Endodermal cell (in vitro differentiated cells): ENCODE results near the gene ELL2. TPM values are rescaled to one million over a fixed set of nuclear protein-coding genes. Genes with fewer than 3 reads are reported as not detected.
"Not testable (repeated sequence)": the region's sequence is repeated elsewhere in the genome, so short reads cannot be mapped to it uniquely, and the experiment has no call there.

Source experiments
- DNase-seq: peaks from one replicate; pipeline ENCODE4 v3.0.0-alpha.2; 2017
- H3K27ac ChIP-seq: 2 replicates; pipeline ENCODE4 v1.5.1; 2013; ENCODE audit warnings: mild to moderate bottlenecking, low read depth, low read length, moderate library complexity
- H3K27me3 ChIP-seq: 2 replicates; pipeline ENCODE4 v1.6.1; 2013; ENCODE audit warnings: mild to moderate bottlenecking, low read length, moderate library complexity; ENCODE audit not compliant: insufficient read depth, control insufficient read depth, poor library complexity, severe bottlenecking
- H3K36me3 ChIP-seq: 2 replicates; pipeline ENCODE4 v1.7.0; 2013; ENCODE audit warnings: mild to moderate bottlenecking, low read length, moderate library complexity; ENCODE audit not compliant: control insufficient read depth, insufficient read depth
- H3K4me1 ChIP-seq: one replicate; pipeline ENCODE4 v1.7.0; 2013; ENCODE audit warnings: low read length; ENCODE audit not compliant: control insufficient read depth, insufficient read depth
- H3K4me3 ChIP-seq: 2 replicates; pipeline ENCODE4 v1.5.1; 2013; ENCODE audit warnings: mild to moderate bottlenecking, low read length, moderate library complexity
- H3K9ac ChIP-seq: 2 replicates; pipeline ENCODE4 v1.6.1; 2013; ENCODE audit warnings: mild to moderate bottlenecking, low read length, moderate library complexity; ENCODE audit not compliant: poor library complexity, severe bottlenecking; ENCODE audit errors: extremely low read depth
- H3K9me3 ChIP-seq: 2 replicates; pipeline ENCODE4 v1.6.1; 2013; ENCODE audit warnings: mild to moderate bottlenecking, low read length, moderate library complexity; ENCODE audit not compliant: control insufficient read depth
- H3K27ac Mint-ChIP-seq: 2 replicates; pipeline ENCODE4 v1.8.0; 2020; ENCODE audit warnings: mixed read lengths
- H3K27me3 Mint-ChIP-seq: 2 replicates; pipeline ENCODE4 v1.8.0; 2021; ENCODE audit warnings: mild to moderate bottlenecking, mixed read lengths; ENCODE audit not compliant: insufficient read depth
- H3K36me3 Mint-ChIP-seq: 2 replicates; pipeline ENCODE4 v1.8.0; 2020; ENCODE audit warnings: low read depth, mixed read lengths
- H3K4me1 Mint-ChIP-seq: 2 replicates; pipeline ENCODE4 v1.8.0; 2020; ENCODE audit warnings: mixed read lengths
- H3K4me3 Mint-ChIP-seq: 2 replicates; pipeline ENCODE4 v1.8.0; 2020; ENCODE audit warnings: mild to moderate bottlenecking, moderate library complexity, mixed read lengths
- H3K9me3 Mint-ChIP-seq: 2 replicates; pipeline ENCODE4 v1.8.0; 2020; ENCODE audit warnings: mild to moderate bottlenecking, mixed read lengths
- CTCF ChIP-seq: fragments of 200-600 bp; sonication (generic); conservative IDR thresholded peaks from 2 replicates; pipeline ENCODE4 v1.5.0; 2021; ENCODE audit warnings: antibody characterized with exemption, mild to moderate bottlenecking
- WGBS, 2 experiments: methylation state at CpG; one replicate each; pipeline versions ENCODE4 v1.1.5 to v1.1.7; 2013; ENCODE audit warnings: missing lambda C conversion rate in 2 of 2, mixed read lengths in 1 of 2; ENCODE audit not compliant: insufficient coverage in 1 of 2, insufficient read length in 1 of 2; 5-methylcytosine and 5-hydroxymethylcytosine counted together
- total RNA-seq, 2 donors: library from RNA; stranded (reverse); fragmentation: NEBNext Ultra II Directional in 1 of 2; extraction: Animal tissue kit (Norgen Biotek cat#: 25700) in 1 of 2; gene quantifications; 2 replicates in 1 of 2; 3 replicates in 1 of 2; pipeline ENCODE4 v1.2.1, GENCODE V29; 2021

Gene ELL2
- total RNA-seq, 2 donors from 2014 or later = 28.6 to 44.1 TPM

DNA sequence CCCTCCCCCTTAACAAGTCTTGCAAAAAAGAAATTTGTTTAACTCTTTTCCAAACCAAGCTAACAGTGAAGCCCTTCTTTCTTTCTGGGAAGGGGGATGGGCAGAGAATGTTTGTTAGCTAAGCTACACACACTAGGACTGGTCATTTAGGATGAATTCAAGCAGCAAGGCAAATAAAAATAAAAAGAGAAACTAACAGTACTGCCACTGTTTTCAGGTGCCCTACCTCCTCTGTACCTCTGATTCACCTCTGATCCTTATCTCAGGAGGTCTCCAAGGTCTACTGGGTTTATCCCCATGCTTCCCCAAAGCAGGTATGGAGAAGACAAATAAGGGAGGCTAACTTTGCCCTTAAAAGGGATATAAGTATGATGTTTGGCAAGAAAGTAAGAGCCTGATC is 52.9 kb downstream of the ELL2 start:
- Mint-ChIP-seq H3K27ac (no peak overlapping the region), H3K36me3 (peaks cover 12% of the 10 kb centered on the region), H3K27me3 (no peaks in the 10 kb centered on the region), H3K4me3 (no peak overlapping the region), H3K4me1 (peaks cover 23% of the 10 kb centered on the region), H3K9me3 (no peaks in the 10 kb centered on the region)
- Histone ChIP-seq H3K9ac (no peak overlapping the region), H3K27ac (no peak overlapping the region), H3K36me3 (peaks cover 79% of the 10 kb centered on the region), H3K9me3 (no peaks in the 10 kb centered on the region), H3K4me1 (peaks cover 4% of the 10 kb centered on the region), H3K27me3 (no peaks in the 10 kb centered on the region), H3K4me3 (no peak overlapping the region)
- DNase-seq = no peak
- no peak for TF ChIP-seq CTCF

DNA sequence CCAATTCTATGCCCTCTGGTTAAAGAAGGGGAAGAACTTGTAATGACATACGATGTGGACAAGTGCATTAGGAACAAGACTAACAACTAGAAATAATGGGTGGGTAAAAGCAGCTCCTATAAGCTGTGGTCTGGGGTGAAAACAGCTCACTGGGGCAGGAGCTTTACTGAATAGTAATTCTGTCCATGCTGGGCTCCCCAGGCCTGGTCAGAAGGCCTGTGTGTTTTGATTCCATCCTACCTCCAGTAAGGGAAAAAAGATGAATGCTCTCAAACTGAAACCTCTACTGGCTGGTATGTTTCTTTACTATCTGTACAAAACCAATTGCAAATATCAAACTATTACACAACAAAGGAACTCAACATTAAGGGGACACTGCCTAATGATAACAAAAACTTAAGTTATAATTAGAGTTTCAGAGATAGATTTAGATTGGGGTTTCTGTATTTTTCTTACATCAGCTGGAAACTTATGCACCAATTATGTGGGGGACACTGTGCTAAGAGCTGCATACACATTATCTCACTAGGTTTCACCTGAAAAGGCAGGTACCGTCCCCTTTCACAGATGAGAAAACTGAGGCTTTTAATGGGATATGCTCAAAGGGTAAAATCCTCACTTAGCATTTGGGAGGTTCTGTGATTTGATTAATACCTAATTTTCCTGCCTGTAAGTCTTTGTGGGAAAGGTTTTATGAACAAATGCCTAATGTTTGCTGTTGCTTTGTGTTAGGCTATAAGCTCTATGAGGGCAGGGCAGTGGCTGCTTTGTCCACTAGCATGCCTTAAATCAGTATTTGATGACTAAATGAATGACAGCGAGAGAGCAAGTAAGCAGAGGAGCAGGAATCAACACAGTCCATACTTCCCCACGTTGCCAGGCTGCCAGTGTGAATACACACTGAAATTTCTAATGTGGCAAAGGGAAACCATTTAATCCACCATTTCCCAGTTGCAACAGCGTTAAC is 53.6 kb downstream of the ELL2 start:
- Mint-ChIP-seq H3K9me3 (no peaks in the 10 kb centered on the region), H3K4me3 (no peak overlapping the region), H3K4me1 (peaks cover 27% of the 10 kb centered on the region), H3K27me3 (no peaks in the 10 kb centered on the region), H3K27ac (no peak overlapping the region), H3K36me3 (peaks cover 17% of the 10 kb centered on the region)
- H3K27ac ChIP-seq = no peak overlapping the region
- no peak overlapping the region for H3K4me3 ChIP-seq
- peaks cover 75% of the 10 kb centered on the region for H3K36me3 ChIP-seq
- H3K4me1 ChIP-seq = peaks cover 4% of the 10 kb centered on the region
- no peak overlapping the region for H3K9ac ChIP-seq
- no peak for TF ChIP-seq CTCF
- no peaks in the 10 kb centered on the region for H3K27me3 ChIP-seq
- H3K9me3 ChIP-seq = no peaks in the 10 kb centered on the region
- WGBS, 2 experiments = 93 to 100% methylated on average over 2 to 5 of the region's 5 CpGs
- no peak for DNase-seq

DNA sequence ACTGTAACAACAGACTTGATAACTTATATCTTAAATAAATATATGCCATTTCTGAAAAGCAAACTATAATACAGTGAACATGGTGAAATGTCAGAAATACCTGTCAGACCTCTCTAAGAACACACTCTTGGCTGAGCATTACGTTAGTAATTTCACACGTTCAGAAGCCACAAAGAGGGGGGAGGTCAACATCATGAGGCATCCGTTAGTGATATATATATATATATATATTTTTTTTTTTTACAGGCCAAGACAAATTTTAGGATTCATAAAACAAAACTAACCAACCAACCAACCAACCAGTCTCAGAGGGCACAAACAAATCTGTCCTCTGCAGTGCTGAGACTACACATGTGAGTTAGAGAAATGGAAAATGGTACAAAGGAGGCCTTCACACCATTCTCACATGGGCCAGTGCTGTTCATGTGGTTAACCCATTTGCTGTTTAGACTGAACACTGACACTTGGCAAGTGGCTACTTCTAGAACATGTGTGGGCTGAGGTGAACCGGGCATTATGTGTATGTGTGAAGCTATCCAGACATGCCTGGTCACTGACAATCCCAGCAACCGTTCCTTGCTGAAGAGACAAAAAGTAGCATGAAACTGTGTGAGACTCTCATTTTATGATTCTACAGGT is 54.5 kb downstream of the ELL2 start:
- no peak overlapping the region for H3K4me3 ChIP-seq
- peaks cover 17% of the 10 kb centered on the region for H3K36me3 Mint-ChIP-seq
- H3K27ac ChIP-seq = no peak overlapping the region
- DNase-seq = no peak
- peaks cover 27% of the 10 kb centered on the region for H3K4me1 Mint-ChIP-seq
- no peaks in the 10 kb centered on the region for H3K4me1 ChIP-seq
- no peaks in the 10 kb centered on the region for H3K9me3 Mint-ChIP-seq
- TF ChIP-seq CTCF = no peak
- H3K9me3 ChIP-seq = no peaks in the 10 kb centered on the region
- H3K27me3 ChIP-seq = no peaks in the 10 kb centered on the region
- no peak overlapping the region for H3K4me3 Mint-ChIP-seq
- 94% methylated on average over 4 of the region's 5 CpGs; no CpG with 5 or more reads in 1 of the 2 experiments for WGBS, 2 experiments
- H3K9ac ChIP-seq = no peak overlapping the region
- no peak overlapping the region for H3K27ac Mint-ChIP-seq
- peaks cover 69% of the 10 kb centered on the region for H3K36me3 ChIP-seq
- H3K27me3 Mint-ChIP-seq = no peaks in the 10 kb centered on the region

GRCh38 chr5:95906398-95906797 is 55.3 kb downstream of the ELL2 start:
- H3K27ac Mint-ChIP-seq, H3K27me3 ChIP-seq, H3K4me3 Mint-ChIP-seq, H3K9me3 Mint-ChIP-seq, H3K4me3 ChIP-seq, H3K9ac ChIP-seq, H3K9me3 ChIP-seq, H3K27me3 Mint-ChIP-seq, H3K4me1 ChIP-seq, H3K27ac ChIP-seq, DNase-seq: not testable (repeated sequence)
- H3K36me3 ChIP-seq = peaks cover 69% of the 10 kb centered on the region
- 83 to 96% methylated on average over 3 of the region's 3 CpGs for WGBS, 2 experiments
- peaks cover 27% of the 10 kb centered on the region for H3K4me1 Mint-ChIP-seq
- H3K36me3 Mint-ChIP-seq = peaks cover 17% of the 10 kb centered on the region
